Right lobe of liver (tissue), 6 donors: ENCODE measurements around the gene MEAK7. TPM values are rescaled to one million over a fixed set of nuclear protein-coding genes. Genes with fewer than 3 reads are reported as not detected.

Experiments used
- ATAC-seq, 4 donors: fragments of 200-7000 bp; cut with Tn5 transposase; one replicate each; pipeline ENCODE4 v1.9.1; 2020; ENCODE audit warnings: mild to moderate bottlenecking in 4 of 4, moderate library complexity in 4 of 4
- DNase-seq, 3 donors: peaks; one replicate each; pipeline ENCODE4 v3.0.0-alpha.2; 2020
- H3K27ac ChIP-seq, 3 donors: fragments of 200-600 bp; one replicate each; pipeline ENCODE4 v1.8.0; 2022
- H3K27me3 ChIP-seq, 2 donors: fragments of 200-600 bp; one replicate each; pipeline ENCODE4 v1.8.0; 2022
- H3K36me3 ChIP-seq, 4 donors: fragments of 200-600 bp; sonication (generic) in 1 of 4; one replicate each; pipeline versions ENCODE4 v1.5.1 to v1.8.0; 2017 to 2022; ENCODE audit warnings: control low read depth in 1 of 4
- H3K4me1 ChIP-seq, 4 donors: fragments of 200-600 bp; sonication (generic) in 1 of 4; one replicate each; pipeline versions ENCODE4 v1.5.1 to v1.8.0; 2017 to 2022; ENCODE audit warnings: control low read depth in 1 of 4
- H3K4me3 ChIP-seq, 3 donors: fragments of 200-600 bp; one replicate each; pipeline ENCODE4 v1.8.0; 2022
- H3K9me3 ChIP-seq, 4 donors: fragments of 200-600 bp; sonication (generic) in 1 of 4; one replicate each; pipeline versions ENCODE4 v1.5.1 to v1.8.0; 2017 to 2022; ENCODE audit warnings: control low read depth in 1 of 4
- CTCF ChIP-seq, 4 donors: fragments of 200-600 bp in 3 of 4; fragments of 450-650 bp in 1 of 4; IDR thresholded peaks; one replicate each; pipeline versions ENCODE4 v1.5.1 to v1.8.0; 2016 to 2022; ENCODE audit warnings: antibody characterized with exemption in 4 of 4, mild to moderate bottlenecking in 2 of 4
- POLR2A ChIP-seq: fragments of 450-650 bp; IDR thresholded peaks from one replicate; pipeline ENCODE4 v1.6.1; 2017; ENCODE audit warnings: antibody characterized with exemption, mild to moderate bottlenecking
- WGBS: methylation state at CpG from one replicate; pipeline ENCODE4 v1.1.6; 2018; ENCODE audit warnings: low coverage, low lambda C conversion rate; ENCODE audit not compliant: insufficient coverage; ENCODE audit errors: missing lambda C conversion rate; 5-methylcytosine and 5-hydroxymethylcytosine counted together
- intact Hi-C, 2 donors: fragments of 100-400 bp; cut with DNase I; formaldehyde crosslinking; loops; one replicate each; pipeline versions ENCODE4 v1.11.2 to v1.14.1; 2022
- total RNA-seq, 6 experiments: library from RNA; depleted of rRNA in 2 of 6; stranded (reverse); fragments of >200 nt in 2 of 6; fragmentation: NEBNext Ultra II Directional in 3 of 6; extraction: Animal tissue kit (Norgen Biotek cat#: 25700) in 3 of 6; gene quantifications; one replicate each; pipeline versions ENCODE4 v1.1.0 to v1.2.4, GENCODE V29; 2016 to 2023
- donor health status: DM: no; HTN: yes; CAD: no.
- donor health status: DM: no; HTN: no; CAD: no.
- donor health status: DM: no; HTN: no; CAD: no.
- donor health status: DM: no; HTN: yes; CAD: no.
- donor health status: DM: no; HTN: yes; CAD: no.

The MEAK7 gene
- total RNA-seq, 6 experiments from 2014 or later = 2.9 to 5.2 (median 3.4) TPM

GRCh38 chr16:84459941-84460405 is 44.5 kb downstream of the MEAK7 start:
- 80% methylated on average over 2 of the region's 14 CpGs for WGBS
- intact Hi-C loops = no loop called here
- H3K9me3 ChIP-seq = no peaks in the 10 kb centered on the region
- DNase-seq (peak in 1 of 3 donors; percentile 31), ATAC-seq (peak in 1 of 4 donors; percentile 6)
- H3K27me3 ChIP-seq = no peaks in the 10 kb centered on the region
- no peaks in the 10 kb centered on the region for H3K4me1 ChIP-seq
- no peaks in the 10 kb centered on the region for H3K36me3 ChIP-seq
- no peak overlapping the region for H3K27ac ChIP-seq
- no peak overlapping the region for H3K4me3 ChIP-seq
- TF ChIP-seq CTCF (IDR thresholded peaks at IDR 0.05) (no peak), POLR2A (no peak)

- Histone ChIP-seq H3K27ac (no peak overlapping the region), H3K27me3 (no peaks in the 10 kb centered on the region), H3K9me3 (no peaks in the 10 kb centered on the region), H3K36me3 (no peaks in the 10 kb centered on the region), H3K4me1 (no peaks in the 10 kb centered on the region), H3K4me3 (no peak overlapping the region)
- DNase-seq (no peak), ATAC-seq (no peak)
- no peak for TF ChIP-seq CTCF (IDR thresholded peaks at IDR 0.05)
- no peak for TF ChIP-seq POLR2A
- WGBS = 100% methylated on average over 1 of the region's 2 CpGs
- intact Hi-C loops = no loop called here
These were observed 44.9 kb downstream of the MEAK7 start for GRCh38 chr16:84459533-84459894.

- Histone ChIP-seq H3K27me3 (no peaks in the 10 kb centered on the region), H3K4me1 (no peaks in the 10 kb centered on the region), H3K27ac (no peak overlapping the region), H3K36me3 (no peaks in the 10 kb centered on the region), H3K9me3 (no peaks in the 10 kb centered on the region), H3K4me3 (no peak overlapping the region)
- TF ChIP-seq CTCF (IDR thresholded peaks at IDR 0.05) (no peak), POLR2A (no peak)
- ATAC-seq = no peak
- 90% methylated on average over 16 of the region's 38 CpGs for WGBS
- DNase-seq = peak in 1 of 3 donors; percentile 33
- intact Hi-C loops = no loop called here
These were observed 45.6 kb downstream of the MEAK7 start for GRCh38 chr16:84458606-84459532.

GRCh38 chr16:84455031-84455430 is 49.4 kb downstream of the MEAK7 start:
- Histone ChIP-seq H3K36me3 (no peaks in the 10 kb centered on the region), H3K4me1 (no peaks in the 10 kb centered on the region), H3K9me3 (no peaks in the 10 kb centered on the region), H3K27ac (no peak overlapping the region), H3K27me3 (no peaks in the 10 kb centered on the region), H3K4me3 (no peak overlapping the region)
- WGBS = no CpG with 5 or more reads among the region's 9 CpGs
- no peak for ATAC-seq
- peak in 1 of 3 donors; percentile 28 for DNase-seq
- TF ChIP-seq POLR2A = no peak
- TF ChIP-seq CTCF (IDR thresholded peaks at IDR 0.05) = no peak
- intact Hi-C loops = no loop called here

Other genes with a start within 250 kb of the MEAK7 start
- gene WFDC1, start 209.8 kb downstream of the MEAK7 start, total RNA-seq = 1 to 10 TPM in 4 of 6 experiments, under 1 TPM in 2; 0.64 to 5.0 (median 2.3) TPM
- under 1 TPM in 4 of 6 experiments, not detected in 2; 0.18 to 0.51 (median 0.32) TPM for gene ATP2C2, start 136.1 kb downstream of the MEAK7 start, total RNA-seq
- 10 to 100 TPM; 12.4 to 51.0 (median 18.6) TPM for gene COTL1, start 113.4 kb upstream of the MEAK7 start, total RNA-seq
- gene KLHL36, start 143.9 kb upstream of the MEAK7 start, total RNA-seq = 10 to 100 TPM; 20.1 to 31.3 (median 21.9) TPM
- 10 to 100 TPM; 41.5 to 53.2 (median 44.6) TPM for gene USP10, start 195.3 kb upstream of the MEAK7 start, total RNA-seq